ENCODE results near the gene GOLGB1.
"Not testable (repeated sequence)": the region's sequence is repeated elsewhere in the genome, so short reads cannot be mapped to it uniquely, and the experiment has no call there.

The GOLGB1 gene

DNA sequence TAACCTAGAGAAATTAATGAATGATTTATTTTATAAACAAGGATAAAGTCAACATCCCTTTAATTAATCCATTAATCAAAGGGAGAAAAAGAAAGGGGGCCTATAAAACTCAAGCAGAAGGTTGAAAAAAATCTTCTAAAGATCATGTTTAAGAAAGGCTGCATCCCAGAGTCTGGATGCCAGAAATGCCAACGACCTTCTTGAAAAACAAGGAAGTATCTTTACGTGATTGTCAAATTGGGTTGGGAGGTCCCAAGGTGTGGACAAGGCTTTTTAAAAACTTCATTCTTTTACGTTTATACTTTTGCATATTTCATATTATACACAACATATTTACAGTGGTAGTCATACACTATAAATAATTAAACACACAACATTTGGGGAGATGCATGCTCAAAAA lies 1.6 kb downstream of the GOLGB1 start:
- ChIA-PET POLR2A (interaction anchor here (1.3 kb wide), 1 partner anchor 87 kb away, joined by 3 read pairs; the partner anchor contains the start of genes EAF2 and IQCB1), CTCF (no interaction called here)
- Histone ChIP-seq H3K36me3 (ENCODE audit: control insufficient read depth in 2 of 2, insufficient read depth in 1 of 2, low read length in 2 of 2) (peaks cover 0 to 14% of the 10 kb centered on the region in 2 experiments; a peak in 1 of 3 replicates), H3K27ac (ENCODE audit: extremely low read depth, low read depth, low read length) (no peak overlapping the region), H3K4me1 (ENCODE audit: control insufficient read depth, insufficient read depth, low read length) (0 out of 2 replicates have a peak, but pooled peaks cover 2% of the 10 kb centered on the region), H3K4me3 (ENCODE audit: low read depth, low read length) (peak overlapping the region; percentile 98), H3K9me3 (ENCODE audit: control insufficient read depth, insufficient read depth, low read depth, low read length) (no peaks in the 10 kb centered on the region)
- TF ChIP-seq ZNF19 (tag by site-specific recombination; IDR thresholded peaks at IDR 0.05; ENCODE audit: low read depth) (no peak), ZNF140 (tag by site-specific recombination; IDR thresholded peaks at IDR 0.05) (no peak), ZBTB20 (tag by site-specific recombination; IDR thresholded peaks at IDR 0.05) (no peak)
- TF ChIP-seq, protein P1, sequence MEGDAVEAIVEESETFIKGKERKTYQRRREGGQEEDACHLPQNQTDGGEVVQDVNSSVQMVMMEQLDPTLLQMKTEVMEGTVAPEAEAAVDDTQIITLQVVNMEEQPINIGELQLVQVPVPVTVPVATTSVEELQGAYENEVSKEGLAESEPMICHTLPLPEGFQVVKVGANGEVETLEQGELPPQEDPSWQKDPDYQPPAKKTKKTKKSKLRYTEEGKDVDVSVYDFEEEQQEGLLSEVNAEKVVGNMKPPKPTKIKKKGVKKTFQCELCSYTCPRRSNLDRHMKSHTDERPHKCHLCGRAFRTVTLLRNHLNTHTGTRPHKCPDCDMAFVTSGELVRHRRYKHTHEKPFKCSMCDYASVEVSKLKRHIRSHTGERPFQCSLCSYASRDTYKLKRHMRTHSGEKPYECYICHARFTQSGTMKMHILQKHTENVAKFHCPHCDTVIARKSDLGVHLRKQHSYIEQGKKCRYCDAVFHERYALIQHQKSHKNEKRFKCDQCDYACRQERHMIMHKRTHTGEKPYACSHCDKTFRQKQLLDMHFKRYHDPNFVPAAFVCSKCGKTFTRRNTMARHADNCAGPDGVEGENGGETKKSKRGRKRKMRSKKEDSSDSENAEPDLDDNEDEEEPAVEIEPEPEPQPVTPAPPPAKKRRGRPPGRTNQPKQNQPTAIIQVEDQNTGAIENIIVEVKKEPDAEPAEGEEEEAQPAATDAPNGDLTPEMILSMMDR (tag by site-specific recombination; IDR thresholded peaks at IDR 0.05): no peak

- H3K4me3 ChIP-seq (ENCODE audit: low read depth, low read length); H3K4me1 ChIP-seq (ENCODE audit: control insufficient read depth, insufficient read depth, low read length); H3K9me3 ChIP-seq (ENCODE audit: control insufficient read depth, insufficient read depth, low read depth, low read length); POLR2A ChIA-PET; H3K27ac ChIP-seq (ENCODE audit: extremely low read depth, low read depth, low read length); CTCF ChIA-PET: not testable (repeated sequence)
- peak; percentile 91 for TF ChIP-seq ZNF146 (tag by site-specific recombination; IDR thresholded peaks at IDR 0.05)
- H3K36me3 ChIP-seq (ENCODE audit: control insufficient read depth in 2 of 2, insufficient read depth in 1 of 2, low read length in 2 of 2): peaks cover 0 to 18% of the 10 kb centered on the region in 2 experiments; a peak in 1 of 3 replicates
Measured at GRCh38 chr3:121743106-121743505, 6.4 kb downstream of the GOLGB1 start.

- TF ChIP-seq ZNF776 (tag by site-specific recombination; IDR thresholded peaks at IDR 0.05; ENCODE audit: borderline replicate concordance): no peak
Measured at GRCh38 chr3:121740896-121741295, 8.6 kb downstream of the GOLGB1 start.

DNA sequence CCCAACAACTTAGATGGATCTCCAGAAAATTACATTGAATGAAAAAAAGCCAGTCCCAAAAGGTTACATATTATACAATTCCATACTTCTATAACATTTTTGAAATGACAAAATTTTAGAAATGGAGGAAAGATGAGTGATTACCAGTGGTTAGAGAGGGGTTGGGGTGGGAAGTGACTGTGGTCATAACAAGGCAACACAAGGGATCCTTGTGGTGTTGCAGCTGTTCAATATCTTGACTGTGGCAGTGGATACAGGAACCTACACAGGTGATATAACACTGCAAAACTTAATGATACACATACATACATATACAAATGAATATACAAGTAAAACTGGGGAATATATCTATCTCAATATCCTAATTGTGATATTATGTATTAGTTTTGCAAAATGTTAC lies 9.6 kb downstream of the GOLGB1 start:
- ChIA-PET CTCF (no interaction called here), POLR2A (no interaction called here)
- Histone ChIP-seq H3K27ac (ENCODE audit: extremely low read depth, low read depth, low read length) (no peak overlapping the region), H3K36me3 (ENCODE audit: control insufficient read depth in 2 of 2, insufficient read depth in 1 of 2, low read length in 2 of 2) (peaks cover 0 to 10% of the 10 kb centered on the region in 2 experiments; a peak in 1 of 3 replicates), H3K4me1 (ENCODE audit: control insufficient read depth, insufficient read depth, low read length) (no peaks in the 10 kb centered on the region), H3K4me3 (ENCODE audit: low read depth, low read length) (no peak overlapping the region), H3K9me3 (ENCODE audit: control insufficient read depth, insufficient read depth, low read depth, low read length) (no peaks in the 10 kb centered on the region)
- TF ChIP-seq ZNF426 (tag by site-specific recombination; IDR thresholded peaks at IDR 0.05) (no peak), RBAK (tag by site-specific recombination; IDR thresholded peaks at IDR 0.05) (no peak), ZNF184 (tag by site-specific recombination; IDR thresholded peaks at IDR 0.05) (no peak), ZNF350 (tag by site-specific recombination; IDR thresholded peaks at IDR 0.05) (no peak), ZFP69B (tag by site-specific recombination; IDR thresholded peaks at IDR 0.05) (no peak), ZNF701 (tag by site-specific recombination; IDR thresholded peaks at IDR 0.05) (no peak), SALL2 (tag by site-specific recombination; IDR thresholded peaks at IDR 0.05; ENCODE audit: borderline replicate concordance) (no peak)
- TF ChIP-seq, protein P2, sequence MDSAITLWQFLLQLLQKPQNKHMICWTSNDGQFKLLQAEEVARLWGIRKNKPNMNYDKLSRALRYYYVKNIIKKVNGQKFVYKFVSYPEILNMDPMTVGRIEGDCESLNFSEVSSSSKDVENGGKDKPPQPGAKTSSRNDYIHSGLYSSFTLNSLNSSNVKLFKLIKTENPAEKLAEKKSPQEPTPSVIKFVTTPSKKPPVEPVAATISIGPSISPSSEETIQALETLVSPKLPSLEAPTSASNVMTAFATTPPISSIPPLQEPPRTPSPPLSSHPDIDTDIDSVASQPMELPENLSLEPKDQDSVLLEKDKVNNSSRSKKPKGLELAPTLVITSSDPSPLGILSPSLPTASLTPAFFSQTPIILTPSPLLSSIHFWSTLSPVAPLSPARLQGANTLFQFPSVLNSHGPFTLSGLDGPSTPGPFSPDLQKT (IDR thresholded peaks at IDR 0.05; ENCODE audit: borderline replicate concordance, low read depth, low read length): no peak

More at GRCh38 chr3:121740896-121741295, 8.6 kb downstream of the GOLGB1 start:
- peaks cover 0 to 16% of the 10 kb centered on the region in 2 experiments; a peak in 1 of 3 replicates for H3K36me3 ChIP-seq (ENCODE audit: control insufficient read depth in 2 of 2, insufficient read depth in 1 of 2, low read length in 2 of 2)
- H3K27ac ChIP-seq (ENCODE audit: extremely low read depth, low read depth, low read length): no peak overlapping the region
- CTCF ChIA-PET: no interaction called here
- POLR2A ChIA-PET: no interaction called here
- no peaks in the 10 kb centered on the region for H3K4me1 ChIP-seq (ENCODE audit: control insufficient read depth, insufficient read depth, low read length)
- no peak overlapping the region for H3K4me3 ChIP-seq (ENCODE audit: low read depth, low read length)
- H3K9me3 ChIP-seq (ENCODE audit: control insufficient read depth, insufficient read depth, low read depth, low read length): no peaks in the 10 kb centered on the region

Data from HEK293 (cell line).